GM12874 (cell line): Measurements from ENCODE around the gene APOA4.

Source experiments
- TF ChIP-seq, protein P1 (sequence below): IDR thresholded peaks from 2 replicates; pipeline ENCODE4 v1.5.1; 2011; ENCODE audit warnings: low read depth, mild to moderate bottlenecking, control low read depth, low read length, moderate library complexity; ENCODE audit not compliant: insufficient read depth

The APOA4 gene

GRCh38 chr11:116833491-116833815 lies 10.3 kb upstream of the APOA4 start:
- TF ChIP-seq, protein P1, sequence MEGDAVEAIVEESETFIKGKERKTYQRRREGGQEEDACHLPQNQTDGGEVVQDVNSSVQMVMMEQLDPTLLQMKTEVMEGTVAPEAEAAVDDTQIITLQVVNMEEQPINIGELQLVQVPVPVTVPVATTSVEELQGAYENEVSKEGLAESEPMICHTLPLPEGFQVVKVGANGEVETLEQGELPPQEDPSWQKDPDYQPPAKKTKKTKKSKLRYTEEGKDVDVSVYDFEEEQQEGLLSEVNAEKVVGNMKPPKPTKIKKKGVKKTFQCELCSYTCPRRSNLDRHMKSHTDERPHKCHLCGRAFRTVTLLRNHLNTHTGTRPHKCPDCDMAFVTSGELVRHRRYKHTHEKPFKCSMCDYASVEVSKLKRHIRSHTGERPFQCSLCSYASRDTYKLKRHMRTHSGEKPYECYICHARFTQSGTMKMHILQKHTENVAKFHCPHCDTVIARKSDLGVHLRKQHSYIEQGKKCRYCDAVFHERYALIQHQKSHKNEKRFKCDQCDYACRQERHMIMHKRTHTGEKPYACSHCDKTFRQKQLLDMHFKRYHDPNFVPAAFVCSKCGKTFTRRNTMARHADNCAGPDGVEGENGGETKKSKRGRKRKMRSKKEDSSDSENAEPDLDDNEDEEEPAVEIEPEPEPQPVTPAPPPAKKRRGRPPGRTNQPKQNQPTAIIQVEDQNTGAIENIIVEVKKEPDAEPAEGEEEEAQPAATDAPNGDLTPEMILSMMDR = no peak

GRCh38 chr11:116832350-116833290 lies 9.5 kb upstream of the APOA4 start:
- TF ChIP-seq, protein P1 = no peak

DNA sequence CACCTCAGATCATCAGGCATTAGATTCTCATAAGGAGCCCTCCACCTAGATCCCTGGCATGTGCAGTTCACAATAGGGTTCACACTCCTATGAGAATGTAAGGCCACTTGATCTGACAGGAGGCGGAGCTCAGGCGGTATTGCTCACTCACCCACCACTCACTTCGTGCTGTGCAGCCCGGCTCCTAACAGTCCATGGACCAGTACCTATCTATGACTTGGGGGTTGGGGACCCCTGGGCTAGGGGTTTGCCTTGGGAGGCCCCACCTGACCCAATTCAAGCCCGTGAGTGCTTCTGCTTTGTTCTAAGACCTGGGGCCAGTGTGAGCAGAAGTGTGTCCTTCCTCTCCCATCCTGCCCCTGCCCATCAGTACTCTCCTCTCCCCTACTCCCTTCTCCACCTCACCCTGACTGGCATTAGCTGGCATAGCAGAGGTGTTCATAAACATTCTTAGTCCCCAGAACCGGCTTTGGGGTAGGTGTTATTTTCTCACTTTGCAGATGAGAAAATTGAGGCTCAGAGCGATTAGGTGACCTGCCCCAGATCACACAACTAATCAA lies 8.8 kb upstream of the APOA4 start:
- TF ChIP-seq, protein P1 = no peak

DNA sequence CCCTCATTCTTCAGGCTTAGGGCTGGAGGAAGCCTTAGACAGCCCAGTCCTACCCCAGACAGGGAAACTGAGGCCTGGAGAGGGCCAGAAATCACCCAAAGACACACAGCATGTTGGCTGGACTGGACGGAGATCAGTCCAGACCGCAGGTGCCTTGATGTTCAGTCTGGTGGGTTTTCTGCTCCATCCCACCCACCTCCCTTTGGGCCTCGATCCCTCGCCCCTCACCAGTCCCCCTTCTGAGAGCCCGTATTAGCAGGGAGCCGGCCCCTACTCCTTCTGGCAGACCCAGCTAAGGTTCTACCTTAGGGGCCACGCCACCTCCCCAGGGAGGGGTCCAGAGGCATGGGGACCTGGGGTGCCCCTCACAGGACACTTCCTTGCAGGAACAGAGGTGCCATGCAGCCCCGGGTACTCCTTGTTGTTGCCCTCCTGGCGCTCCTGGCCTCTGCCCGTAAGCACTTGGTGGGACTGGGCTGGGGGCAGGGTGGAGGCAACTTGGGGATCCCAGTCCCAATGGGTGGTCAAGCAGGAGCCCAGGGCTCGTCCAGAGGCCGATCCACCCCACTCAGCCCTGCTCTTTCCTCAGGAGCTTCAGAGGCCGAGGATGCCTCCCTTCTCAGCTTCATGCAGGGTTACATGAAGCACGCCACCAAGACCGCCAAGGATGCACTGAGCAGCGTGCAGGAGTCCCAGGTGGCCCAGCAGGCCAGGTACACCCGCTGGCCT lies 7.2 kb upstream of the APOA4 start:
- TF ChIP-seq, protein P1 = no peak

DNA sequence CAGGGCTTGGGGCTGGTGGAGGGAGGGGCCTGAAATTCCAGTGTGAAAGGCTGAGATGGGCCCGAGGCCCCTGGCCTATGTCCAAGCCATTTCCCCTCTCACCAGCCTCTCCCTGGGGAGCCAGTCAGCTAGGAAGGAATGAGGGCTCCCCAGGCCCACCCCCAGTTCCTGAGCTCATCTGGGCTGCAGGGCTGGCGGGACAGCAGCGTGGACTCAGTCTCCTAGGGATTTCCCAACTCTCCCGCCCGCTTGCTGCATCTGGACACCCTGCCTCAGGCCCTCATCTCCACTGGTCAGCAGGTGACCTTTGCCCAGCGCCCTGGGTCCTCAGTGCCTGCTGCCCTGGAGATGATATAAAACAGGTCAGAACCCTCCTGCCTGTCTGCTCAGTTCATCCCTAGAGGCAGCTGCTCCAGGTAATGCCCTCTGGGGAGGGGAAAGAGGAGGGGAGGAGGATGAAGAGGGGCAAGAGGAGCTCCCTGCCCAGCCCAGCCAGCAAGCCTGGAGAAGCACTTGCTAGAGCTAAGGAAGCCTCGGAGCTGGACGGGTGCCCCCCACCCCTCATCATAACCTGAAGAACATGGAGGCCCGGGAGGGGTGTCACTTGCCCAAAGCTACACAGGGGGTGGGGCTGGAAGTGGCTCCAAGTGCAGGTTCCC lies 6.5 kb upstream of the APOA4 start, which contains the start of gene APOC3:
TSS of gene APOC3 (plus strand) at position 383 of the 659 bp plus-strand sequence. CDS start 676 bp downstream, outside the sequence.
- TF ChIP-seq, protein P1 = no peak

DNA sequence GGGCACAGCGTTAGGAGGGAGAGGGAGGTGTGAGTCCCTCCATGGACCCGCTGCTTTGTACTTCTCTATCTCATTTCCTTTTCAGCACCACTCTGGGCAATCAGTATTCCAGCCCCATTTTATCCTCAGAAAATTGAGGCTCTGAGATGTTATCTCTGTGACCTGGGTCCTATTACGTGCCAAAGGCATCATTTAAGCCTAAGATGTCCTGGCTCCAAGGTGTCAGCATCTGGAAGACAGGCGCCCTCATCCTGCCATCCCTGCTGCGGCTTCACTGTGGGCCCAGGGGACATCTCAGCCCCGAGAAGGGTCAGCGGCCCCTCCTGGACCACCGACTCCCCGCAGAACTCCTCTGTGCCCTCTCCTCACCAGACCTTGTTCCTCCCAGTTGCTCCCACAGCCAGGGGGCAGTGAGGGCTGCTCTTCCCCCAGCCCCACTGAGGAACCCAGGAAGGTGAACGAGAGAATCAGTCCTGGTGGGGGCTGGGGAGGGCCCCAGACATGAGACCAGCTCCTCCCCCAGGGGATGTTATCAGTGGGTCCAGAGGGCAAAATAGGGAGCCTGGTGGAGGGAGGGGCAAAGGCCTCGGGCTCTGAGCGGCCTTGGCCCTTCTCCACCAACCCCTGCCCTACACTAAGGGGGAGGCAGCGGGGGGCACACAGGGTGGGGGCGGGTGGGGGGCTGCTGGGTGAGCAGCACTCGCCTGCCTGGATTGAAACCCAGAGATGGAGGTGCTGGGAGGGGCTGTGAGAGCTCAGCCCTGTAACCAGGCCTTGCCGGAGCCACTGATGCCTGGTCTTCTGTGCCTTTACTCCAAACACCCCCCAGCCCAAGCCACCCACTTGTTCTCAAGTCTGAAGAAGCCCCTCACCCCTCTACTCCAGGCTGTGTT lies 5.8 kb upstream of the APOA4 start:
- TF ChIP-seq, protein P1 = no peak
